ENCODE measurements around the gene SOWAHC.
"Not testable (repeated sequence)": the region's sequence is repeated elsewhere in the genome, so short reads cannot be mapped to it uniquely, and the experiment has no call there.

SOWAHC gene, protein sequence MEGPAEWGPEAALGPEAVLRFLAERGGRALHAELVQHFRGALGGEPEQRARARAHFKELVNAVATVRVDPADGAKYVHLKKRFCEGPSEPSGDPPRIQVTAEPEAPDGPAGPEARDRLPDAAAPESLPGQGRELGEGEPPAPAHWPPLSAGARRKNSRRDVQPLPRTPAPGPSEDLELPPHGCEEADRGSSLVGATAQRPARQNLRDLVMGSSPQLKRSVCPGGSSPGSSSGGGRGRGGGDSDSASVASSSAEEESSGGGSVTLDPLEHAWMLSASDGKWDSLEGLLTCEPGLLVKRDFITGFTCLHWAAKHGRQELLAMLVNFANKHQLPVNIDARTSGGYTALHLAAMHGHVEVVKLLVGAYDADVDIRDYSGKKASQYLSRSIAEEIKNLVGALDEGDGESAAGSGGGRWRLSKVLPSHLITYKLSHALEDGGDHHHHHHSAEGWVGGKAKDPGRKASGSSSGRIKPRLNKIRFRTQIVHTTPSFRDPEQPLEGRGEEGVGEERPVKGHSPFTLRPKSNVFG

GRCh38 chr2:109613922-109614714 is at the start of gene SOWAHC, which contains the start of gene SEPTIN10:
SOWAHC (plus strand) TSS chr2:109614364; CDS start chr2:109614490, 126 bp downstream.
SEPTIN10 (minus strand) TSS chr2:109613966; CDS start chr2:109613827, 139 bp downstream.
- DNase-seq = peak; percentile 100

- DNase-seq = no peak
Observed at GRCh38 chr2:109575373-109575772, 38.8 kb upstream of the SOWAHC start.

- DNase-seq = not testable (repeated sequence)
Observed at GRCh38 chr2:109577630-109578029, 36.5 kb upstream of the SOWAHC start.

DNA sequence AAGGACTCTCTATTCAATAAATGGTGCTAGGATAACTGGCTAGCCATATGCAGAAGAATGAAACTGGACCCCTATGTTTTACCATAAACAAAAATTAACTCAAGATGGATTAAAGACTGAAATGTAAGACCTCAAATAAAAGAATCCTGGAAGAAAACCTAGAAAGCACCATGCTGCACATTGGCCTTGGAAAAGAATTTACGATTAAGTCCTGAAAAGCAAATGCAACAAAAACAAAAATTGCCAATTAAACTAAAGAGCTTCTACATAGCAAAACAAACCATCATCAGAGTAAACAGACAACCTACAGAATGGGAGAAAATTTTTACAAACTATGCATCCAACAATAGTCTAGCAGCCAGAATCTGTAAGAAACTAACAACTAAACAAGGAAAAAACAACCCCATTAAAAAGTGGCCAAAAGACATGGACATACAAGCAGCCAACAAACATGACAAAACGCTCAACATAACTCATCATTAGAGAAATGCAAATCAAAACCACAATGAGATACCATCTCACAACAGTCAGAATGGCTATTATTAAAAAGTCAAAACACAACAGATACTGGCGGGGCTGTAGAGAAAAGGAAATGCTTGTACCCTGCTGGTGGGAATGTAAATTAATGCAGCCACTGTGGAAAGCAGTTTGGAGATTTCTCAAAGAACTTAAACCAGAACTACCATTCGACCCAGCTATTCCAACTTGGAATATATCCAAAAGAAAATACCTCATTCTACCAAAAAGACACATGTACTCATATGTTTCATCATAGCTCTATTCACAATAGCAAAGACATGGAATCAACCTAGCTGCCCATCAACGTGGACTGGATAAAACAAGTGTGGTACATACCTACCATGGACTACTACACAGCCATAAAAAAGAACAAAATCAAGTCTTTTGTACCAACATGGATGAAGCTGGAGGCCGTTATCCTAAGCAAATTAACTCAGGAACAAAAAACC is 31.0 kb upstream of the SOWAHC start:
- DNase-seq = no peak

- DNase-seq = no peak
Observed at GRCh38 chr2:109586687-109587086, 27.5 kb upstream of the SOWAHC start.

DNA sequence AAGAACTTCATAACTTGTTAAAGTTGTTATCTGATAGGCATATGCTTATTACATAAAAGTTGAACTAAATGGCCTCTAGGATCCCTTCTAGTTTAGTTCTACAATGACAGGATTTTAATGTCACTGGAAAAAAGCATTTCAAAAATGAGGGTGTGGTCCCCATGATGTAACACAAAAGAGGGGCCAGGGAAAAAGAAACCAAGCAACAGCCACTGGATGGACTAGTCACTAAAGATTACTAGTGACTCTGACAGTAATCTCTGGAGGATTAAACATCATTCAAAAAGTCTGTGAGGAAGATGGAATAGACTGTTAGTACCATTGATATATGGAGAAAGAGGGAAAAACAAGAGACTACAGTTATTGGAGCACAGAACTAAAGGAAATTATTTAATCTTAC is 23.0 kb upstream of the SOWAHC start:
- DNase-seq = no peak

GRCh38 chr2:109592905-109593304 is 21.3 kb upstream of the SOWAHC start:
- no peak for DNase-seq

DNA sequence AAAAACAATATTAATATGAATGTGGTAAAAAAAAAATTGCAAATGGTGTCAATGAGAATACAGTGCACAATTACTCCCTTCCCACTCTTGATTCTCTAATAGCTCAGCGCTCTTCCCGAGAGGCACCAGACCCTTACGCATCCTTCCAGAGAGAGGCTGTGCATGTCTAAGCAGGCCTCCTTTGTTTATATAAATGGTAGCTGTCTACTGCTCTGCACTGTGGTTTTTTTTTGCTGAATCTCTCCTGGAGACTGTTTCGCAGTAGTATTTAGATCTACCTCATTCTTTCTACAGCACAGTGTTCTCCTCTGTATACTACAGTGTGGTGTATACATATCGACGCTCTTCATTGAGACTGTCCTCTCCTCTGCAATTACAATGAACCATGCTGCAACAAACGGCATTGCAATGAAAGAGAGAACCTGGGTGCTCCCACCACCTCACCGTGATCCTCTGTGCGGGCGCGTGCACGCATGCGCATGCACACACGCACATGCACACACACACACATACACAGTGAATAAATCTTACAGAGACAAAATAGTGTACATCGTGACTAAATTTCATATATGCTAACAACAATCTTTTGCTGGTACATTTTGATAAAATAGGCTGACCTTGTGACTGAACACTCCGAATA is 19.8 kb upstream of the SOWAHC start:
- no peak for DNase-seq

DNA sequence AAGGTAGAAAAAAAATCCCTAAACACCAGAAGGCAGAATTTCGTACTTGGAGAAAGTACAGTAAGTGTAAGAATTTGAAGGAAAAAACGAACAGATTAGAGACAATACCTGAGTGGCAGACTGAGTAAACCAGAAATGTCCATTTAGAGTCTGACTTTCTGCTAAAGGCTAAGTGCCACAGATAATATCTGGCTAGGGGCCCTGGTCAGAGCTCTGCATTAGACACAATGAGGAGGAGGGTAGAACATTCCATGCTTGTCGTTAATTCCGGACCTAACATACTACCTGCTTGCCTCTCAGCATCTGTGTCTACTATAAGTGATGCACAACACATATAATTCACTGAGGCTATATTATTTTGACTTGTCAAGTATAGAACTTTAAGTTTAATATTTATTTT is 18.5 kb upstream of the SOWAHC start:
- DNase-seq = peak; percentile 83

DNA sequence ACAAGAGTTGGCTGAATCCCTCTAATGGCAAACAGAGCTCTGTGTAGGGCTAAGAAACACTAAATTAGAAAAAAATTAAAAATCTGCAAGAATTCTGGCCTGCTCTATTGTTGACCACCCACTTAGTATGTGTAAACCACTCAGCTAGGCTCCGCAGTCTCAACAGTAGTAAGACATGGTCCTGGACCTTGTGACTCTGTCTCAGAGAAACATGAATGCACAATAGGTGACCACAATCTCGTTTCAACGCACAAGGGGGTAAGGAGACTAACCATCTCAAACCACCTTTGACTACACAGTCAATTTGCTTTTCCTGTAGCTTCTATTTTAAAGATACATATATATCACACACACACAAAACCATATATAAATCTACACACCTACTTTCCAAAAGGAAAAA is 16.9 kb upstream of the SOWAHC start:
- no peak for DNase-seq

DNA sequence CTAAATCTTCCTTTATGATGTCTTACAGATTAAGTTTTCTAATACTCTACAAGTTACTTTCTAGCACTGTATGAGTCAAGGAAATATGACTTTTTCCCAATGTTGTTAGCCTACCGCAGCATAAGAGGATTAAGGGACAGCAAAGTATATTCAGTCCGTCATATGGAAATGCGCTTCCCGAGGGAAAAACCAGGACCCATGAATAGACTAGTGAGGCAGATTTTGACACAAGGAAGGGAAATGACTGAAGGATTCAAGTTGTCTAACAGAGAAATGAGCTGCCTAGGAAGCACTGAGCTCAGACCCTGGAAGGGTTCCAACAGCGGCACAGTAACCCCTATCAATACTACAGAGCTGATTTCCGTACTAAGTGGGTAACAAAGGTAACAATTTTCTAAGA is 12.4 kb upstream of the SOWAHC start:
- DNase-seq = no peak

GRCh38 chr2:109602617-109603188 is 11.5 kb upstream of the SOWAHC start:
- no peak for DNase-seq

DNA sequence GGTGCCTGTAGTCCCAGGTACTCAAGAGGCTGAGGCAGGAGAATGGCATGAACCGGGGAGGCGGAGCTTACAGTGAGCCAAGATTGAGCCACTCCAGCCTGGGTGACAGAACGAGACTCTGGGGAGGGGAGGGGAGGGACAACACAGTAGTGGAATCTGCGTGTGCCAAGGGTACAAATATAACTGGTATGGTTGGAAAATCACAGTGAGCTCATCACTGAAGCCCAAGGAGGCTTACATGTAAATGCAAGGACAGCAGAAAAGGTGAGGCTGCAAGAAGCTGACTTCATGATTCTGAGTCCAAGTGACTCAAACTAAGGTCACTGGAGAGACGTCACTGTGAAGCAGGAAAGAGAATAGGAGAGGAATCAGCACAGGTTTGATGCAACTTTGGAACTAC is 9.6 kb upstream of the SOWAHC start:
- DNase-seq = peak; percentile 65

DNA sequence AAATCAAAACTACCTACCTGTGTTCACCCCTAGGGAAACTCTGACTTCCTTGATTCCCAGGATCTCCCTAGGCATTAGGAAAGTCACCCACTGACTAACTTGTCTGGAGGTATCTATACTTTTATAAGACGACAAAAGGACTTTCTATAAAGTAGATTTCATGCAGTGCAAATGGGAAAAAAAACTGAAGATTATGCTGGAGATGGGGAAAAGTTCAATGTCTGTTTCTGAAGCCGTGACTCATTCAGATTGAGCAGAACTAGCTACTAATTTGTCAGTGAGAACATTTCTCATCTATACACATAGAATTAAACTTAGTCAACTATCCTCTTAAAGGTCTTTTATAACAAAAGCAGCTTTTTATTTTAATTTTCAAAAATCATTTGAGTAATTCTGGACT is 6.4 kb upstream of the SOWAHC start:
- DNase-seq = no peak

- peak; percentile 71 for DNase-seq
Observed at GRCh38 chr2:109609352-109610024, 4.7 kb upstream of the SOWAHC start.

GRCh38 chr2:109611467-109612095 is 2.6 kb upstream of the SOWAHC start:
- DNase-seq = no peak

DNA sequence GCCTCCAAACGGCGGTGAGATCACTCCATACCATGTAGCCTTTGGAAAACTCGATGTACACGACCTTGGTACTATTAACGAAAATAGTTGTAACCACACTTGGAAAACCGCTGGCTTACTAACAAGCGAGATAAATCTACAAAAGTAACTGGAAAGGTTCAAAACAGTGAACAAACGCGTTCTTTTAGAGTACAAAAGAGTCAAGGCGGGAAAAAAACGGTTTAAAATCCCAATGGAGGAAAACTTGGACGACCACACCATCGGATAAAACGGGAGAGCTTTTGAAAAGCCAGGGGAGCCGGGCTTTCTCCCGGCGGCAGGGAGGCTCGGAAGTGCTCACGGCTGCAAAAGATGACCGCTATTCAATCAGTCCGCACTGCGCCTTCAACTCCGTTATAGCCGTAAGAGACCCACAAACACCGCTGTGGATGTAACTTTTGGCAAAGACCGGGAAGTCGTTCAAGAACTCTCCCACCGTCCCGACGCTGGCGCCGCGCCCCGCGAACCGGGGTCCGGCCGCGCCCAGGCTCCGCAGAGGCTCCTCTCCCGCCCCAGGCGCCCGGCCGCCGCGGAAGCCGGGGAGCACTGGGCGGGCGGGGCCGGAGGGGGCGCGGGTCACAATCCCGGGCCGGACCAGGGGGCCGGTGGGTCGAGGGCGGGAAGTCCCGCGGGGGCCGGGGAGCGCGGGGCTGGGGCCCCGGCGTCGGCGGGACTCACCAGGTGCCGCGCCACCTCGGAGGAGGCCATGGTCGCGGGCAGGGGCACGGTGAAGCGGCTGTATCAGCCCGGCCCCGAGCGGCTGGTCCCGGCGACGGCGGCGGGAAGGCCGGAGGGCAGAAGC is 863 bp upstream of the SOWAHC start:
- peak; percentile 68 for DNase-seq

- DNase-seq = peak; percentile 71
Observed at GRCh38 chr2:109614715-109615636, 812 bp downstream of the SOWAHC start.

Measured in islet precursor cell (in vitro differentiated cells).